H9 (cell line): Measurements from ENCODE around the gene RIGI. TPM values are rescaled to one million over a fixed set of nuclear protein-coding genes. Genes with fewer than 3 reads are reported as not detected.

Source experiments
- DNase-seq: peaks from one replicate; pipeline ENCODE4 v3.0.0-alpha.2; 2017
- H2AFZ ChIP-seq: one replicate; pipeline ENCODE4 v1.6.1; 2013; ENCODE audit warnings: mild to moderate bottlenecking, low read length, control low read depth, moderate library complexity
- H2AK5ac ChIP-seq: 2 replicates; pipeline ENCODE4 v1.6.1; 2013; ENCODE audit warnings: low read length, control low read depth, mixed read lengths; ENCODE audit not compliant: insufficient read length
- H2BK120ac ChIP-seq: one replicate; pipeline ENCODE4 v1.6.1; 2013; ENCODE audit warnings: low read depth, mild to moderate bottlenecking, low read length, control low read depth, inconsistent platforms; ENCODE audit not compliant: poor library complexity, severe bottlenecking
- H2BK12ac ChIP-seq: 2 replicates; pipeline ENCODE4 v1.6.1; 2013; ENCODE audit warnings: low read length, control low read depth, mixed read lengths, low read depth; ENCODE audit not compliant: insufficient read length
- H2BK15ac ChIP-seq: 2 replicates; pipeline ENCODE4 v1.6.1; 2013; ENCODE audit warnings: low read depth, low read length, control low read depth
- H2BK20ac ChIP-seq: one replicate; pipeline ENCODE4 v1.6.1; 2013; ENCODE audit warnings: low read depth, mild to moderate bottlenecking, low read length, control low read depth, inconsistent platforms; ENCODE audit not compliant: poor library complexity, severe bottlenecking
- H2BK5ac ChIP-seq: 2 replicates; pipeline ENCODE4 v1.6.1; 2013; ENCODE audit warnings: low read length, control low read depth, mixed read lengths; ENCODE audit not compliant: insufficient read length
- H3K14ac ChIP-seq: 2 replicates; pipeline ENCODE4 v1.6.1; 2013; ENCODE audit warnings: low read length, control low read depth; ENCODE audit not compliant: insufficient read depth
- H3K18ac ChIP-seq: 2 replicates; pipeline ENCODE4 v1.6.1; 2013; ENCODE audit warnings: low read depth, mild to moderate bottlenecking, mixed read lengths, low read length, control low read depth; ENCODE audit not compliant: insufficient read length
- H3K23ac ChIP-seq: 2 replicates; pipeline ENCODE4 v1.6.1; 2013; ENCODE audit warnings: low read length, control low read depth, mixed read lengths, low read depth; ENCODE audit not compliant: insufficient read length
- H3K23me2 ChIP-seq: 2 replicates; pipeline ENCODE4 v1.6.1; 2013; ENCODE audit warnings: low read depth, mild to moderate bottlenecking, mixed read lengths, low read length, control low read depth; ENCODE audit not compliant: insufficient read length, poor library complexity, severe bottlenecking
- H3K27ac ChIP-seq: 2 replicates; pipeline ENCODE4 v1.5.1; 2013; ENCODE audit warnings: low read length, control low read depth, mixed read lengths, low read depth; ENCODE audit not compliant: insufficient read length
- H3K27me3 ChIP-seq: 2 replicates; pipeline ENCODE4 v1.6.1; 2013; ENCODE audit warnings: low read length, control low read depth, inconsistent platforms; ENCODE audit not compliant: insufficient read depth
- H3K4ac ChIP-seq: 2 replicates; pipeline ENCODE4 v1.6.1; 2013; ENCODE audit warnings: low read depth, mild to moderate bottlenecking, control low read depth, inconsistent platforms, low read length, moderate library complexity
- H3K4me1 ChIP-seq: 2 replicates; pipeline ENCODE4 v1.6.1; 2013; ENCODE audit warnings: low read length, control low read depth, inconsistent platforms; ENCODE audit not compliant: insufficient read depth
- H3K4me2 ChIP-seq: 2 replicates; pipeline ENCODE4 v1.6.1; 2013; ENCODE audit warnings: low read length, control low read depth, mixed read lengths; ENCODE audit not compliant: insufficient read length, insufficient read depth
- H3K56ac ChIP-seq: 2 replicates; pipeline ENCODE4 v1.6.1; 2013; ENCODE audit warnings: low read depth, mild to moderate bottlenecking, mixed read lengths, low read length, control low read depth; ENCODE audit not compliant: insufficient read length
- H3K79me1 ChIP-seq: 2 replicates; pipeline ENCODE4 v1.6.1; 2013; ENCODE audit warnings: low read depth, mild to moderate bottlenecking, moderate library complexity, low read length, control low read depth, inconsistent platforms; ENCODE audit not compliant: insufficient read depth, poor library complexity, severe bottlenecking
- H3K79me2 ChIP-seq: 2 replicates; pipeline ENCODE4 v1.6.1; 2013; ENCODE audit warnings: low read length, control low read depth, inconsistent platforms; ENCODE audit not compliant: insufficient read depth
- H3K9ac ChIP-seq: 2 replicates; pipeline ENCODE4 v1.6.1; 2013; ENCODE audit warnings: low read length, control low read depth, mixed read lengths; ENCODE audit not compliant: insufficient read length; ENCODE audit errors: extremely low read depth
- H3K9me3 ChIP-seq: one replicate; pipeline ENCODE4 v1.6.1; 2013; ENCODE audit warnings: low read depth, low read length, inconsistent platforms; ENCODE audit not compliant: control insufficient read depth
- H3T11ph ChIP-seq: one replicate; pipeline ENCODE4 v1.6.1; 2013; ENCODE audit warnings: mild to moderate bottlenecking, low read length, control low read depth, inconsistent platforms
- H4K20me1 ChIP-seq: one replicate; pipeline ENCODE4 v1.6.1; 2013; ENCODE audit not compliant: control insufficient read depth, insufficient read length, insufficient read depth
- H4K5ac ChIP-seq: 2 replicates; pipeline ENCODE4 v1.6.1; 2013; ENCODE audit warnings: low read depth, mild to moderate bottlenecking, mixed read lengths, low read length, control low read depth; ENCODE audit not compliant: insufficient read length
- H4K8ac ChIP-seq: replicated peaks from 2 replicates; pipeline ENCODE4 v1.6.1; 2013; ENCODE audit warnings: low read length, control low read depth, mixed read lengths, low read depth; ENCODE audit not compliant: insufficient read length
- H4K91ac ChIP-seq: 2 replicates; pipeline ENCODE4 v1.6.1; 2013; ENCODE audit warnings: low read depth, mild to moderate bottlenecking, moderate library complexity, mixed read lengths, low read length, control low read depth; ENCODE audit not compliant: insufficient read length
- H3K27ac Mint-ChIP-seq, 3 experiments: 2 replicates in 2 of 3; 3 replicates in 1 of 3; pipeline ENCODE4 v1.8.0; 2020 to 2021; ENCODE audit warnings: mixed read lengths in 3 of 3, mild to moderate bottlenecking in 1 of 3, moderate library complexity in 1 of 3
- H3K27me3 Mint-ChIP-seq: 2 replicates; pipeline ENCODE4 v1.8.0; 2021; ENCODE audit warnings: low read depth, mild to moderate bottlenecking, moderate library complexity, mixed read lengths
- H3K36me3 Mint-ChIP-seq, 3 experiments: 2 replicates in 2 of 3; 3 replicates in 1 of 3; pipeline ENCODE4 v1.8.0; 2020 to 2021; ENCODE audit warnings: low read depth in 3 of 3, mixed read lengths in 3 of 3; ENCODE audit not compliant: insufficient read depth in 1 of 3
- H3K4me1 Mint-ChIP-seq, 2 experiments: 2 replicates each; pipeline ENCODE4 v1.8.0; 2020; ENCODE audit warnings: mixed read lengths in 2 of 2
- H3K4me3 Mint-ChIP-seq, 2 experiments: 2 replicates in 1 of 2; 3 replicates in 1 of 2; pipeline ENCODE4 v1.8.0; 2020 to 2021; ENCODE audit warnings: mild to moderate bottlenecking in 2 of 2, mixed read lengths in 2 of 2, moderate library complexity in 1 of 2
- H3K9me3 Mint-ChIP-seq, 2 experiments: 2 replicates in 1 of 2; 3 replicates in 1 of 2; pipeline ENCODE4 v1.8.0; 2020; ENCODE audit warnings: mild to moderate bottlenecking in 2 of 2, mixed read lengths in 2 of 2, moderate library complexity in 1 of 2
- CTCF ChIP-seq: fragments of 200-600 bp; sonication (generic); conservative IDR thresholded peaks from 3 replicates; pipeline ENCODE4 v1.8.0; 2021; ENCODE audit warnings: antibody characterized with exemption, mild to moderate bottlenecking
- WGBS: extraction: QIAGEN DNeasy Blood & Tissue Kit; methylation state at CpG from one replicate; pipeline ENCODE4 v1.1.7; 2013; ENCODE audit warnings: missing lambda C conversion rate, low lambda C conversion rate, mixed read lengths; ENCODE audit not compliant: insufficient read length; ENCODE audit errors: extremely low coverage; 5-methylcytosine and 5-hydroxymethylcytosine counted together
- total RNA-seq: library from RNA; stranded (reverse); gene quantifications from 2 replicates; pipeline ENCODE4 v1.2.1, GENCODE V29; 2021

The RIGI gene
- total RNA-seq, 1 experiment from 2014 or later, result 4.1 TPM

- Mint-ChIP-seq H3K9me3 (no peaks in the 10 kb centered on the region), H3K27ac (no peak overlapping the region; a peak in 1 of 7 replicates), H3K27me3 (no peaks in the 10 kb centered on the region), H3K4me1 (peaks cover 10 to 25% of the 10 kb centered on the region in 2 experiments), H3K4me3 (no peak overlapping the region), H3K36me3 (peaks cover 40 to 59% (median 58%) of the 10 kb centered on the region in 3 experiments)
- Histone ChIP-seq H3K4ac (no peak overlapping the region), H3K9me3 (no peaks in the 10 kb centered on the region), H4K8ac (no peak overlapping the region), H3T11ph (no peak overlapping the region), H2BK12ac (no peak overlapping the region), H3K14ac (no peak overlapping the region), H3K9ac (no peak overlapping the region), H3K18ac (no peak overlapping the region), H4K20me1 (no peaks in the 10 kb centered on the region), H2BK15ac (no peak overlapping the region), H3K4me2 (no peak overlapping the region), H2BK5ac (no peak overlapping the region), H3K56ac (no peak overlapping the region), H2AK5ac (no peak overlapping the region), H3K27me3 (no peaks in the 10 kb centered on the region), H4K5ac (no peak overlapping the region), H3K27ac (no peak overlapping the region), H2AFZ (no peak overlapping the region), H3K23me2 (no peaks in the 10 kb centered on the region), H2BK20ac (no peak overlapping the region), H2BK120ac (no peak overlapping the region), H3K4me1 (no peaks in the 10 kb centered on the region; the same call in 1 of the 2 replicates), H3K79me1 (no peaks in the 10 kb centered on the region), H3K23ac (no peak overlapping the region), H4K91ac (no peak overlapping the region), H3K79me2 (peaks cover 39% of the 10 kb centered on the region)
- no peak for TF ChIP-seq CTCF
- no CpG with 5 or more reads among the region's 1 CpG for WGBS
- DNase-seq, result no peak
Observed at GRCh38 chr9:32545884-32546283, 19.9 kb upstream of the RIGI start.
